Measurements from ENCODE around the gene LCN6.
"Not testable (repeated sequence)": the region's sequence is repeated elsewhere in the genome, so short reads cannot be mapped to it uniquely, and the experiment has no call there.

Gene LCN6

DNA sequence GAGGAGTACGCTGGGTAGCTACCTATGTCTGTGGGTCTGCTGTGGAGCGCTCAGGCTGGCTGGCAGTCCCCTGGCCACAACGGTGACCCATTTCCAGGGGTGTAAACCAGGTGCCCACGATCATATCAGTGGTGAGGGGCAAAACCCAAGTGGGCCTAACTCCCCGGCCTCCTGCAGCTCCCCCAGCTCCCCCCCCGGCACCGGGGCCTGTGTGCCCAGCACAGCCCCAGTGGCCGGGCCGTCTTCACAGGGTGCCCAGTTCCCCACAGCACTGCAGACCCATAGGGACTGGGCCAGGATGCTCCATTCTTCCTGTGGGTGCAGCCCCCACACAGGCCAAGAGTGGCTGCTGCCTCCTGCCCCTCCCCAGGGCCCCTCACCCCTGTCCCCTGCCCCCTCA lies 10.7 kb upstream of the LCN6 start:
- no peak for DNase-seq

DNA sequence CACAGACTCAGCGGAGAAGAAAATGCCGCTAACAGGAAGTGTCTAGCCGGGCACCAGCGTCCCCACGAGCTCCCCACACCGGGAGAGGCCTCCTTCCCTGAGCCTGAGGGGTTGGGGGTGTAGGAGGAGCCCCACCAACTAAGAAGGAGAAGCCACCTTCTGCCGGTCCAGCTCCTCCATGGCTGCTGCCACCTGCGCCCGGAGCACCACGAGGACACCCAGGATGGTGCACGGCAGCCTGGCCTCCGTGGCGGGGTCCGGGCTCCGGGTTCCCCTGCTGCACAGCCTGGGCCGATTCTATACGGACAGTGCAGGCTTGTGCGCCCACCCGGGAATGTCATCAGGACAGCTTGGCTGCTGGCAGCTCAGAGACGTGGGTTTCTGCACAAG lies 9.4 kb upstream of the LCN6 start:
- DNase-seq: no peak

- DNase-seq: no peak
Observed at GRCh38 chr9:136757328-136757727, 9.0 kb upstream of the LCN6 start.

GRCh38 chr9:136756836-136757235 lies 8.5 kb upstream of the LCN6 start:
- no peak for DNase-seq

GRCh38 chr9:136756134-136756438 lies 7.8 kb upstream of the LCN6 start:
- no peak for DNase-seq

DNA sequence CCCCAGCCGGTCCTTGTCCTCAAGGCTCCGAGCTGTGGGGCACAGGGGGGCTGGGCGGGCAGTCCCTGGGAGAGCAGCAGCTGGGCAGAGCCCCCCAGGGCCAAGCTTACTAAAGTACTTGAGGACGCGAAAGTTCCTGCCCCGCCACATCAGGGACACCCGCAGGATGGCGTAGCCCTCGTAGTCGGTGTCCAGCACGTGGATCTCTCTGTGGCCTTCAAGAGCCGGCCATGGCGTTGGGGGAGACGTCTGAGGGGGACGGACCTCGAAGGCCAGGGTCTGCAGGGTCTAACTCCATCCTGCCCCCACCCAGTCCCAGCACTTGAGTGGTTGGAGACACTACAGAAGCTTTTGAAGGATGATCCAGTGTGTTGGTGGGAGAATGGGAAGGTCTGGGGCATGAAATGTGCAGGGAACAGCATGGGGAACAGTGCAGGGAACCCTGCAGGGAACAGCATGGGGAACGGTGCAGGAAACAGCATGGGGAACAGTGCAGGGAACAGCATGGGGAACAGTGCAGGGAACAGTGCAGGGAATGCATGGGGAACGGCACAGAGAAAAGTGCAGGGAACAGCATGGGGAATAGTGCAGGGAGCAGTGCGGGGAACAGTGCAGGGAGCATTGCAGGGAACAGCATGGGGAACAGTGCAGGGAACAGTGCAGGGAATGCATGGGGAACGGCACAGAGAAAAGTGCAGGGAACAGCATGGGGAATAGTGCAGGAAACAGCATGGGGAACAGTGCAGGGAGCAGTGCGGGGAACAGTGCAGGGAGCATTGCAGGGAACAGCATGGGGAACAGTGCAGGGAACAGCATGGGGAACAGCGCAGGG lies 7.2 kb upstream of the LCN6 start:
- not testable (repeated sequence) for DNase-seq

- DNase-seq: no peak
Observed at GRCh38 chr9:136754626-136755301, 6.4 kb upstream of the LCN6 start.

DNA sequence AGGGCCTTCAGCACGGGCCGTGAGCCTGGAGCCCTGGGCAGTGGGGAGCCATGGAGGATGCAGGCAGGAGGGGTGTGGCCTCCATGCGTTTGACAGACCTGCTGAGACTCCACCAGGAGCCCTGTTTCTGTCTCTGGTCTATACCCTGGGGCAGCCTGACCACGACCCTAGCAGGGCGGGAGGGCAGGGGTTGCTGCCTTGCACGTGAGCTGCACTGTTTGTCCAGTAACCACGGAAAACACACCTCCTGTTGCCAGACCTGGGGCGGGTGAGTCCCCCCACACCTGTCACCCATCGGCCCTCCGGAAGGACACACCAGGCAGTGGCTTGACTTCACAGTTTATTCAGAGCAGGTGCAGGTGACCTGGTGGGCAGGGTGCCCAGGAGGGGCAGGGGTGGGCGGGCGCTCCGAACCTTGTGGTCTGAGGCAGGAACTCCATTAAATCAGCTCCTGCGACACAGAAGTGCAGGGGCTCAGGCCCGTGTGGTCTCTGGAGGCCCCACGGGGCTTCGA lies 5.8 kb upstream of the LCN6 start:
- DNase-seq: no peak

- no peak for DNase-seq
Observed at GRCh38 chr9:136753371-136754058, 5.2 kb upstream of the LCN6 start.

- DNase-seq: no peak
Observed at GRCh38 chr9:136751814-136752213, 3.5 kb upstream of the LCN6 start.

DNA sequence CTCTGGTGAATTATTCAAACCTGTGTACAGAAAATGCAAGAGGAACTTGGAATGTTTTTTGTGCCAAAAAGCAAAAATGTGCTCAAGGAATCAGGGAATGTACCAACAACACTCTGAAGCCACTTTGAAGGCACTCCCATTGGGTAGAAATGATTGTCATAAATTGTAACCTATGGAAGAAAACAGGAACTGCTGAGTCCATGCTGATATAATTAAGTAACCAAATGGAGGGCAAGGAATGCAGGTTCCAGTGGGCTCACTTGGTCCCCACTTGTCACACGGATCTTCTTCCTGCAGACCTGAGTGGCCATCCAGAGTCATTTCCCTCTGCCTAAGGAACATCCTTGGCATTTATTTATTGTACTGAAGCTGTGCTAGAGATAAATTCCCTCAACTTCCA lies 2.9 kb upstream of the LCN6 start:
- DNase-seq: no peak

DNA sequence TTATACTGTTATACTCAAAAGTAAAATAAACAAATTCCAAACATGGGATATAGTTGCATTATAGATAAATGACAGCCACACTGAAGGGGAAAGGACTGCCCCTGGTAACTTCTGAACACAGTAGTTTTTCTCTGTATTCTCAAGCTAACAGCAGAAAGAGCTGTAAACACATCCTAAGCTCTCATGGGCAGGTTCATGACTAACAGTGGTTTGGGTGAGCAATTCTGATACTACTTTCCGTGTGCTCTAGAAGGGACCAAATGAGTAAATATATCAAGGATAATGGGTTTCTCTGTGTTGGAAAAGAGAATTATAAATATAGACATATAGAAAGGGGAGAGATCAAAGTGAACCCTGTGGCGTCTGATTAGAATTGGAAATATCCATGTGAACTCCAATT lies 2.2 kb upstream of the LCN6 start:
- DNase-seq: no peak

- DNase-seq: no peak
Observed at GRCh38 chr9:136748666-136749611, 614 bp upstream of the LCN6 start.

GRCh38 chr9:136747161-136748060 lies 914 bp downstream of the LCN6 start:
- DNase-seq: no peak

- no peak for DNase-seq
Observed at GRCh38 chr9:136746621-136747020, 1.7 kb downstream of the LCN6 start.

GRCh38 chr9:136746155-136746490 lies 2.2 kb downstream of the LCN6 start:
- DNase-seq: no peak

GRCh38 chr9:136745389-136746154 lies 2.8 kb downstream of the LCN6 start:
- DNase-seq: no peak

DNA sequence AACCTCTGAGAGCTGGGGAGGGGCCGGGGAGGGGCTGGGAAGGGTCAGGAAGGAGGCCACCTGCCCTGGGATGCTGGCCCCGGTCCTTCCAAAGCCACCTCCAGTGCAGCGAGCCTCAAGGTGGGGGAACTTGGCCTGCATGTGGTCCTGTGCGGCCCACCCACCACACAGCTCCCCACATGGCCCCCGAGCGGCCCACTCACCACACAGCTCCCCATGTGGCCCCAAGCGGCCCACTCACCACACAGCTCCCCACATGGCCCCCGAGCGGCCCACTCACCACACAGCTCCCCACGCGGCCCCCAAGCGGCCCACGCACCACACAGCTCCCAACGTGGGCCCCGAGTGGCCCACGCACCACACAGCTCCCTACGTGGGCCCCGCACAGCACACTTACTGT lies 3.6 kb downstream of the LCN6 start:
- no peak for DNase-seq

DNA sequence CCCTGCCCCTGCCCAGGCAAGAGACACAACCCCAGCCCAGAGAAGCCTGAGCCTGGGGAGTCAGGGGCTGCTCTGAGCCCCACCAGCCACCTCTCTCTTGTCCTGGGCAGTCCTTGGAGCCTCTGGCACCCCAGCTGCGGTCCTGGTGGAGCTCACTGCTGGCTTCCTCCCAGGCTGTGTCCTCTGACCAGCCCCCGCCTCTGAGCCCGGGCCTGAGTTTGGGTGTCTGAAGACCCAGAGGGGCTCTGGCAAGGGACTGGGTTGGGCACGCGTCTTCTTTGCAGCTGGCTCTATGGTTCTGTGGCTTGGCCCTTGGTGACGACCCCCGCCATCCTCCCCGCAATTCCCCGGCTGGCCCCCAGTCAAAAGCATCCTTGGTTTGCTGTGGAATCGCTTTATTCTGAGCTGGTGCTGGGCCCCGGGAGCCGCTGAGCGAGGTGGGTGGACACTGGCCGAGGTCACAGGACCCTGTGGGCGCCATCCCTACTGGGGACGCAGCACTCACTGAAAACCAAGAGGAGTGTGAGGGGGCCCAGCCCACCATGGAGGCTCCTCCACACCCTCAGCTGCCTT lies 4.6 kb downstream of the LCN6 start:
- DNase-seq: no peak

DNA sequence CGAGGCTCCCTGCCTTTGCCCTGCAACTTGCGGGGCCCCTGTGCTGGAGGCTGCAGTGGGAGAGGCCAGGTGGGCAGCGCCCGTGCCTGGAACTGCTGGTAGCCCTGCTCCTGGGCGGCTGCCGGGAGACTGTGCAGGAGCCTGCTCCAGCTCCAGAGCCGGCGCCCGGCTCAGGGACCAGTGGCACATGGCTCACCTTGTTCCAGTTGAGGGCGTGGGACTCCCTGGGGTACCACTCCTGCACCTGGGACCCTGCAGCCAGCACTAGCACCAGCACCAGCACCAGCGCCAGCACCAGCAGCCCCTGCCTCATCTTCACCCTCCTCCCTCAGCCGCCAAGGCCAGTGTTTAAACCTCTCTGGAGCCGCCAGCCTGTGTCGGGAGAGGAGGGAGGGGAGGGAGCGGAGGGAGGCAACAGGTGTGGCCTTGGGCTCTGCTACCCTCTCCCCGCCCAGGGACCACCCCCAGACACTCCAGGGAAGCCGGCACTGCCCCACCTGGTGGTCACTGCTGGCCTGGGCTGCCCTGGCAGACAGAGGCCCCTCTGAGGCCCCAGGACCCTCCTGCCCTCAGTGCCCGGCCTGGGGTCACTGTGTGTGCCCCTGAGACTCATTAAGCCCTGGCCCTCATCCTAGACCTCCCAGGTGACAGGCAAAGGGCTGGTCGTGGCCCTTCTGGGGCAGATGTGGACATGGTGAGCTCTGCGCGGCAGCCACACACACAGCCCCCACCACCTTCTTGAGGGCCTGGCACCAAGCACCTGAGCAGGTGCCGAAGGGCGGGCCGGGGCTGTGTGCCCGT lies 5.5 kb downstream of the LCN6 start, which contains the start of gene LCN10:
Gene LCN10, minus strand, starts transcription at position 350 of the 801 bp plus-strand sequence. Its CDS starts 37 bp downstream, at position 313.
- DNase-seq: no peak
